HCT116 (cell line): Measurements from ENCODE around the gene UNC79.

Experiments used
- CEBPB ChIP-seq: IDR thresholded peaks from 2 replicates; pipeline ENCODE4 v1.6.1; 2012; ENCODE audit warnings: low read depth
- EGR1 ChIP-seq: IDR thresholded peaks from 2 replicates; pipeline ENCODE4 v1.6.1; 2012; ENCODE audit warnings: low read depth
- FOSL1 ChIP-seq: IDR thresholded peaks from 2 replicates; pipeline ENCODE4 v1.6.1; 2012; ENCODE audit warnings: low read depth
- POLR2AphosphoS5 ChIP-seq: IDR thresholded peaks from 2 replicates; pipeline ENCODE4 v1.6.1; 2011; ENCODE audit warnings: mild to moderate bottlenecking, low read depth, low read length, moderate library complexity
- SP1 ChIP-seq: IDR thresholded peaks from 2 replicates; pipeline ENCODE4 v1.6.1; 2012; ENCODE audit warnings: low read depth

GRCh38 chr14:93700928-93701327 lies 270.2 kb downstream of the UNC79 start:
- TF ChIP-seq SP1 = no peak
- no peak for TF ChIP-seq CEBPB
- TF ChIP-seq EGR1 = no peak
- no peak for TF ChIP-seq FOSL1
- TF ChIP-seq POLR2AphosphoS5 = no peak
